GM12878 (cell line): Measurements from ENCODE around the gene KIF21B. TPM values are rescaled to one million over a fixed set of nuclear protein-coding genes. Genes with fewer than 3 reads are reported as not detected.
"Not testable (repeated sequence)": the region's sequence is repeated elsewhere in the genome, so short reads cannot be mapped to it uniquely, and the experiment has no call there.

Experiments used
- ATAC-seq: fragments of 200-7000 bp; cut with Tn5 transposase; 3 replicates; pipeline ENCODE4 v1.9.1; 2020; ENCODE audit warnings: mild to moderate bottlenecking, moderate library complexity
- BruUV-seq: library from RNA; stranded (reverse); fragments of 400-500 nt; replicated peaks from 2 replicates; lab custom pipeline; 2021; lab: Mats Ljungman, UMichigan
- CTCF ChIA-PET: fragments of 300-600 bp; sonication (Branson Sonifier 250); formaldehyde crosslinking; extraction: SDS; loops from one replicate; lab custom pipeline; 2021; ENCODE audit warnings: inconsistent platforms; lab: Yijun Ruan, JAX
- POLR2A ChIA-PET: fragments of 350-600 bp; formaldehyde crosslinking; extraction: SDS; loops from one replicate; lab custom pipeline; 2021; ENCODE audit warnings: inconsistent platforms; lab: Charles Lee
- RAD21 ChIA-PET: fragments of 300-600 bp; sonication (Branson Sonifier 250); formaldehyde crosslinking; loops from one replicate; lab custom pipeline; 2023; ENCODE audit warnings: antibody characterized with exemption; ENCODE audit not compliant: unreplicated experiment; lab: Charles Lee
- SMC1A ChIA-PET: fragments of 300-600 bp; sonication (Branson Sonifier 250); formaldehyde crosslinking; loops from one replicate; lab custom pipeline; 2023; ENCODE audit not compliant: unreplicated experiment, uncharacterized antibody; lab: Charles Lee
- DNase-seq: peaks from one replicate; pipeline ENCODE4 v3.0.0-alpha.2; 2011; ENCODE audit warnings: low read depth, low spot score
- FAIRE-seq: peaks from 3 replicates; lab custom pipeline; 2011; peaks lifted over from hg19 to GRCh38; lab: Jason Lieb, UNC
- H2AFZ ChIP-seq: 2 replicates; pipeline ENCODE4 v1.6.0; 2011; ENCODE audit warnings: low read depth, low read length, control low read depth; ENCODE audit not compliant: control insufficient read depth
- H3K27ac ChIP-seq: 2 replicates; pipeline ENCODE4 v1.5.1; 2011; ENCODE audit warnings: control low read depth; ENCODE audit not compliant: control insufficient read depth, insufficient read depth
- H3K27me3 ChIP-seq, 2 experiments: replicated peaks in 1 of 2; 2 replicates each; pipeline versions ENCODE4 v1.6.0 to v1.6.1; 2011; ENCODE audit warnings: low read length in 1 of 2; ENCODE audit not compliant: control insufficient read depth in 2 of 2, insufficient read depth in 2 of 2
- H3K36me3 ChIP-seq, 2 experiments: 2 replicates each; pipeline ENCODE4 v1.5.1; 2011; ENCODE audit warnings: low read length in 1 of 2; ENCODE audit not compliant: control insufficient read depth in 2 of 2, insufficient read depth in 2 of 2
- H3K4me1 ChIP-seq: 2 replicates; pipeline ENCODE4 v1.6.1; 2011; ENCODE audit warnings: mild to moderate bottlenecking, low read length, moderate library complexity, mixed read lengths; ENCODE audit not compliant: control insufficient read depth, insufficient read depth
- H3K4me2 ChIP-seq: 2 replicates; pipeline ENCODE4 v1.6.0; 2011; ENCODE audit warnings: control low read depth; ENCODE audit not compliant: control insufficient read depth, insufficient read depth
- H3K4me3 ChIP-seq: fragments of 200-600 bp; sonication (generic); 2 replicates; pipeline ENCODE4 v1.5.1; 2016
- H3K79me2 ChIP-seq: 2 replicates; pipeline ENCODE4 v1.6.0; 2011; ENCODE audit warnings: low read length; ENCODE audit not compliant: control insufficient read depth, insufficient read depth
- H3K9ac ChIP-seq: 2 replicates; pipeline ENCODE4 v1.8.0; 2011; ENCODE audit warnings: low read length, control low read depth, mixed read lengths; ENCODE audit not compliant: control insufficient read depth, insufficient read depth
- H3K9me3 ChIP-seq: replicated peaks from 3 replicates; pipeline ENCODE4 v1.5.1; 2011; ENCODE audit warnings: mild to moderate bottlenecking, low read length; ENCODE audit not compliant: control insufficient read depth, insufficient read depth
- H4K20me1 ChIP-seq: 2 replicates; pipeline ENCODE4 v1.6.0; 2011; ENCODE audit not compliant: control insufficient read depth, insufficient read depth
- NFXL1 ChIP-seq: fragments of 450-650 bp; IDR thresholded peaks from 2 replicates; pipeline ENCODE4 v1.6.1; 2017; ENCODE audit warnings: antibody characterized with exemption, mild to moderate bottlenecking, borderline replicate concordance
- SMAD5 ChIP-seq: IDR thresholded peaks from 2 replicates; pipeline ENCODE4 v1.6.1; 2016; ENCODE audit warnings: antibody characterized with exemption, low read depth
- WGBS: methylation state at CpG from one replicate; pipeline ENCODE4 v1.1.6; 2016; ENCODE audit warnings: low lambda C conversion rate; ENCODE audit not compliant: insufficient replicate concordance, insufficient coverage; ENCODE audit errors: missing lambda C conversion rate; 5-methylcytosine and 5-hydroxymethylcytosine counted together
- in situ Hi-C: fragments of 300-500 bp; cut with MboI; formaldehyde crosslinking; loops from 9 replicates; pipeline ENCODE4 v1.14.3; 2018; ENCODE audit warnings: mixed read lengths
- intact Hi-C: fragments of 100-400 bp; cut with micrococcal nuclease; formaldehyde crosslinking; loops from one replicate; pipeline ENCODE4 v1.14.2; 2022; ENCODE audit not compliant: unreplicated experiment
- polyA plus RNA-seq, 11 experiments: library from polyadenylated mRNA; depleted of rRNA in 4 of 11; unstranded in 6 of 11; stranded (reverse) in 5 of 11; fragments of >200 nt; fragmentation: Nextera tagmentation in 4 of 11; fragmentation: Illumina TruSeq in 1 of 11; extraction: Ambion mirVana in 4 of 11; extraction: Trizol in 1 of 11; gene quantifications; 1 replicate in 1 of 11; 2 replicates in 10 of 11; pipeline versions ENCODE4 v1.2.1 to v1.2.3, GENCODE V29; 2011 to 2016; ENCODE audit warnings: inconsistent platforms in 2 of 11, missing spikeins in 2 of 11, low read depth in 1 of 11
- total RNA-seq, 4 experiments: library from RNA; depleted of rRNA in 3 of 4; stranded (reverse); fragments of >200 nt in 3 of 4; fragmentation: Illumina TruSeq in 1 of 4; extraction: Trizol in 1 of 4; gene quantifications; 2 replicates each; pipeline versions ENCODE4 v1.2.1 to v1.2.3, GENCODE V29; 2013 to 2021
- TF ChIP-seq, protein P1 (sequence below): fragments of 450-650 bp; IDR thresholded peaks from 2 replicates; pipeline ENCODE4 v1.6.1; 2017; ENCODE audit warnings: mild to moderate bottlenecking, moderate library complexity

KIF21B gene
- total and polyA plus RNA-seq, 10 of the 15 experiments (the other 5 are each of a cell fraction or from before 2014, with no cell fraction given): 2.3 to 47.7 (median 12.6) TPM

DNA sequence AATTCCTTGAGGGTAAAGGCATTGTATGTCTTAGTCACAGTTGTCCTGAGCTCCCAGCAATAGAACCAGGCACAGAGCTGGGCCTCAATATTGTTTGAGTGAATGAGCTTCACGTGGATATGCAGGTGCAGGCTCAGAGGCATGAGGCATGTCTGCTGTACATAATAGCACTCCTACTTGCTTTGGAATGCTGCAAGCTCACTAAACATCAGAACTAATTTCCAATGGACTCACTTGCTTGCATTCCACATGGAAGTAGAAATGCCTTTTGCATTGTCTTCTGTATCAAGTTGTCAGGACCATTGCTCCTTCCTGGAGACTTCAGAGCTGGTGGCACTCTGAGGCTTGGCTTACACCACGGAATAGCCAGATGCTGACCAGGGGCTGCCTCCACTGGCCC lies 91.7 kb downstream of the KIF21B start (continued):
- no peak for TF ChIP-seq SMAD5

DNA sequence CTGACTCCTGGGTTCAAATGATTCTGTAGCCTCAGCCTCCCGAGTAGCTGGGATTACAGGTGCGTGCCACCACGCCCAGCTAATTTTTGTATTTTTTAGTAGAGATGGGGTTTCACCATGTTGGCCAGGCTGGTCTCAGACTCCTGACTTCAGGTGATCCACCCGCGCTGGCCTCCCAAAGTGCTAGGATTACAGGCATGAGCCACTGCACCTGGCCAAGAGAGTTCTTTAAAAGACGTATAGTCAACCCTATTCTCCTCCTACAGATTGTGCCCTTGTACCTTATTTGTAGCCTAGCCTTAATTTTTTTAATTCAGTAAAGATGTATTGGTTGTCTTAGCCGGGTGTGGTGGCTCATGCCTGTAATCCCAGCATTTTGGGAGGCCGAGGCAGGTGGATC lies 93.2 kb downstream of the KIF21B start:
- H3K9me3 ChIP-seq, H4K20me1 ChIP-seq, H3K4me2 ChIP-seq, BruUV-seq, FAIRE-seq, H2AFZ ChIP-seq, H3K4me1 ChIP-seq, H3K27me3 ChIP-seq, intact Hi-C loops, H3K27ac ChIP-seq, RAD21 ChIA-PET, H3K4me3 ChIP-seq, ATAC-seq, H3K79me2 ChIP-seq, DNase-seq, H3K36me3 ChIP-seq, SMC1A ChIA-PET, H3K9ac ChIP-seq, POLR2A ChIA-PET: not testable (repeated sequence)
- in situ Hi-C loops: loop anchor here (5.0 kb wide), 1 partner anchor 37 kb away; no protein-coding TSS in a partner anchor
- WGBS: 66% methylated on average over 8 of the region's 8 CpGs
- CTCF ChIA-PET: interaction anchor here (0.7 kb wide), 1 partner anchor 380 kb away, joined by 5 read pairs; no protein-coding TSS in a partner anchor

DNA sequence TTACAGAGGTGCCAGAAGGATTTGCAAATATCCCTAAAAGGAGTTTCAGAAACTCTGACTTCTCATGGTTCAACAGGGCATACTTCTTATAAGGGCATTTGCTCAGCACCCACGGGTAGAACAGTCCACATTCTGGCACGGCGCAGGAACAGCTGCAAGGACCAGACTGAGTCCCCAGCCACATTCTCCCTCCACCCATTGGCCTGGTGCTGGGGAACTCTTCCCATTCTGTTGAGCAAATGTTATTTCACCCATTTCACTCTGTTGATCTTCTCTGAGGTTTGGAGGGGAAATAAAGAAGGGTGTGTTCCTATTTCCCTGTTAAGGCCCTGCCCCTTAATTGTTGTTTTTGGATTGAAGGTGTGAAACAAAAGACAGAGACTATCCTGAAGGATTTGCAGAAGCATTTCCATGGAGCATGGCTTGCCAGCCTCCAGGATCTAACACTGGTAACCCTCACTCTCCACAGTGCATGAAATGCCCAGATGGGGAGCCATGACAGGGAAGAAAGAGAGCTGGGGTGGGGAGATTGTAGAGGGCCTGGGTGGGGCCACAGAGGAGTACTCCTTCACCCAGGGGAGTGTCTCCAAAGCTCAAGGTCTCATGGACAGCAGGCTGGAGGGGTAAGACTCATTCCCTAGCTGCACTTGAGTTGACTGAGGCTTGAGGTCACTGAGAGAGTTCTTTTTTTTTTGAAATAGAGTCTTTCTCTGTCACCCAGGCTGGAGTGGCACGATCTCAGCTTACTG lies 93.8 kb downstream of the KIF21B start:
- no peak overlapping the region for H3K9ac ChIP-seq
- ATAC-seq (no peak), FAIRE-seq (no peak), DNase-seq (no peak)
- no peak overlapping the region for H3K4me2 ChIP-seq
- SMC1A ChIA-PET: no interaction called here
- no peaks in the 10 kb centered on the region for H4K20me1 ChIP-seq
- TF ChIP-seq, protein P1, sequence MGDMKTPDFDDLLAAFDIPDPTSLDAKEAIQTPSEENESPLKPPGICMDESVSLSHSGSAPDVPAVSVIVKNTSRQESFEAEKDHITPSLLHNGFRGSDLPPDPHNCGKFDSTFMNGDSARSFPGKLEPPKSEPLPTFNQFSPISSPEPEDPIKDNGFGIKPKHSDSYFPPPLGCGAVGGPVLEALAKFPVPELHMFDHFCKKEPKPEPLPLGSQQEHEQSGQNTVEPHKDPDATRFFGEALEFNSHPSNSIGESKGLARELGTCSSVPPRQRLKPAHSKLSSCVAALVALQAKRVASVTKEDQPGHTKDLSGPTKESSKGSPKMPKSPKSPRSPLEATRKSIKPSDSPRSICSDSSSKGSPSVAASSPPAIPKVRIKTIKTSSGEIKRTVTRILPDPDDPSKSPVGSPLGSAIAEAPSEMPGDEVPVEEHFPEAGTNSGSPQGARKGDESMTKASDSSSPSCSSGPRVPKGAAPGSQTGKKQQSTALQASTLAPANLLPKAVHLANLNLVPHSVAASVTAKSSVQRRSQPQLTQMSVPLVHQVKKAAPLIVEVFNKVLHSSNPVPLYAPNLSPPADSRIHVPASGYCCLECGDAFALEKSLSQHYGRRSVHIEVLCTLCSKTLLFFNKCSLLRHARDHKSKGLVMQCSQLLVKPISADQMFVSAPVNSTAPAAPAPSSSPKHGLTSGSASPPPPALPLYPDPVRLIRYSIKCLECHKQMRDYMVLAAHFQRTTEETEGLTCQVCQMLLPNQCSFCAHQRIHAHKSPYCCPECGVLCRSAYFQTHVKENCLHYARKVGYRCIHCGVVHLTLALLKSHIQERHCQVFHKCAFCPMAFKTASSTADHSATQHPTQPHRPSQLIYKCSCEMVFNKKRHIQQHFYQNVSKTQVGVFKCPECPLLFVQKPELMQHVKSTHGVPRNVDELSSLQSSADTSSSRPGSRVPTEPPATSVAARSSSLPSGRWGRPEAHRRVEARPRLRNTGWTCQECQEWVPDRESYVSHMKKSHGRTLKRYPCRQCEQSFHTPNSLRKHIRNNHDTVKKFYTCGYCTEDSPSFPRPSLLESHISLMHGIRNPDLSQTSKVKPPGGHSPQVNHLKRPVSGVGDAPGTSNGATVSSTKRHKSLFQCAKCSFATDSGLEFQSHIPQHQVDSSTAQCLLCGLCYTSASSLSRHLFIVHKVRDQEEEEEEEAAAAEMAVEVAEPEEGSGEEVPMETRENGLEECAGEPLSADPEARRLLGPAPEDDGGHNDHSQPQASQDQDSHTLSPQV: no peak
- no peak for TF ChIP-seq NFXL1
- POLR2A ChIA-PET: no interaction called here
- H3K4me3 ChIP-seq: no peak overlapping the region
- BruUV-seq: no TSS peak
- H3K27ac ChIP-seq: no peak overlapping the region
- H3K79me2 ChIP-seq: no peaks in the 10 kb centered on the region
- peaks cover 6% of the 10 kb centered on the region; the same call in 1 of the 3 replicates for H3K9me3 ChIP-seq
- H2AFZ ChIP-seq: no peak overlapping the region
- no peaks in the 10 kb centered on the region for H3K4me1 ChIP-seq
- RAD21 ChIA-PET: no interaction called here
- CTCF ChIA-PET: interaction anchor here (0.7 kb wide), 1 partner anchor 379 kb away, joined by 5 read pairs; no protein-coding TSS in a partner anchor
- 47% methylated on average over 4 of the region's 4 CpGs for WGBS
- H3K36me3 ChIP-seq: no peaks in the 10 kb centered on the region
- intact Hi-C loops: no loop called here
- in situ Hi-C loops: loop anchor here (5.0 kb wide), 1 partner anchor 38 kb away; no protein-coding TSS in a partner anchor
- no peaks in the 10 kb centered on the region for H3K27me3 ChIP-seq
